OCI-LY1 (cell line): ENCODE results near the gene SIX2.

Experiments
- H2AFZ ChIP-seq: fragments of 200-600 bp; sonication (generic), shearing (Covaris generic); 2 replicates; pipeline ENCODE4 v1.6.0; 2014; ENCODE audit warnings: antibody characterized with exemption, mild to moderate bottlenecking, low read length
- H3F3A ChIP-seq: fragments of 200-600 bp; sonication (generic), shearing (Covaris generic); 2 replicates; pipeline ENCODE4 v1.6.0; 2014; ENCODE audit warnings: mild to moderate bottlenecking, antibody characterized with exemption, low read length, moderate library complexity; ENCODE audit not compliant: insufficient read depth
- H3K27ac ChIP-seq: fragments of 200-600 bp; sonication (generic); 2 replicates; pipeline ENCODE4 v1.5.1; 2014; ENCODE audit warnings: low read length, mixed run types, mild to moderate bottlenecking, low read depth; ENCODE audit not compliant: poor library complexity, severe bottlenecking
- H3K27me3 ChIP-seq: fragments of 200-600 bp; sonication (generic); 2 replicates; pipeline ENCODE4 v1.6.0; 2014; ENCODE audit warnings: antibody characterized with exemption, mild to moderate bottlenecking, low read length, moderate library complexity; ENCODE audit not compliant: insufficient read depth
- H3K36me3 ChIP-seq: fragments of 200-600 bp; sonication (generic); 2 replicates; pipeline ENCODE4 v1.6.1; 2014; ENCODE audit warnings: mild to moderate bottlenecking, antibody characterized with exemption, low read length, moderate library complexity, mixed read lengths; ENCODE audit not compliant: insufficient read depth
- H3K4me1 ChIP-seq: fragments of 200-600 bp; sonication (generic); 2 replicates; pipeline ENCODE4 v1.5.1; 2014; ENCODE audit warnings: mild to moderate bottlenecking, low read length, moderate library complexity; ENCODE audit not compliant: insufficient read depth, severe bottlenecking
- H3K4me2 ChIP-seq: fragments of 200-600 bp; sonication (generic), shearing (Covaris generic); 2 replicates; pipeline ENCODE4 v1.6.1; 2014; ENCODE audit warnings: low read length
- H3K4me3 ChIP-seq: fragments of 200-600 bp; sonication (generic); 2 replicates; pipeline ENCODE4 v1.5.1; 2014; ENCODE audit warnings: low read length, low read depth, mild to moderate bottlenecking, mixed read lengths; ENCODE audit not compliant: poor library complexity, severe bottlenecking
- H3K79me2 ChIP-seq: fragments of 200-600 bp; shearing (Covaris generic); 2 replicates; pipeline ENCODE4 v1.6.1; 2016; ENCODE audit warnings: mixed run types, low read length, mixed read lengths; ENCODE audit not compliant: insufficient read depth
- H3K9ac ChIP-seq: fragments of 200-600 bp; sonication (generic), shearing (Covaris generic); 2 replicates; pipeline ENCODE4 v1.6.1; 2014; ENCODE audit warnings: mild to moderate bottlenecking, low read length, mixed read lengths
- H3K9me2 ChIP-seq: fragments of 200-600 bp; sonication (generic), shearing (Covaris generic); 2 replicates; pipeline ENCODE4 v1.6.1; 2014; ENCODE audit warnings: low read depth, mild to moderate bottlenecking, low read length, mixed read lengths
- H3K9me3 ChIP-seq: fragments of 200-600 bp; shearing (Covaris generic); 2 replicates; pipeline ENCODE4 v1.6.1; 2014; ENCODE audit warnings: low read length, mixed read lengths
- H4K20me1 ChIP-seq: fragments of 200-600 bp; sonication (generic), shearing (Covaris generic); 2 replicates; pipeline ENCODE4 v1.6.0; 2016; ENCODE audit warnings: mild to moderate bottlenecking, low read length; ENCODE audit not compliant: insufficient read depth
- CTCF ChIP-seq: fragments of 200-600 bp; sonication (generic), shearing (Covaris generic); IDR thresholded peaks from 2 replicates; pipeline ENCODE4 v1.5.1; 2017; ENCODE audit warnings: mild to moderate bottlenecking, antibody characterized with exemption, low read length, moderate library complexity, mixed read lengths
- EZH2 ChIP-seq: fragments of 200-600 bp; sonication (generic), shearing (Covaris generic); IDR thresholded peaks from 2 replicates; pipeline ENCODE4 v1.8.0; 2017; ENCODE audit warnings: borderline replicate concordance, mixed run types, mild to moderate bottlenecking, antibody characterized with exemption, low read length, moderate library complexity, mixed read lengths

SIX2 gene

GRCh38 chr2:45006041-45006941, 3.0 kb downstream of the SIX2 start:
- Histone ChIP-seq H3K27ac (no peak overlapping the region), H3F3A (no peaks in the 10 kb centered on the region), H3K9me2 (no peaks in the 10 kb centered on the region), H3K27me3 (0 out of 2 replicates have a peak, but pooled peaks cover 9% of the 10 kb centered on the region), H3K4me3 (no peak overlapping the region), H3K9me3 (no peaks in the 10 kb centered on the region), H2AFZ (no peak overlapping the region), H3K9ac (no peak overlapping the region), H3K79me2 (no peaks in the 10 kb centered on the region), H3K36me3 (no peaks in the 10 kb centered on the region), H4K20me1 (no peaks in the 10 kb centered on the region), H3K4me2 (no peak overlapping the region), H3K4me1 (no peaks in the 10 kb centered on the region)
- TF ChIP-seq EZH2 (no peak), CTCF (no peak)

DNA sequence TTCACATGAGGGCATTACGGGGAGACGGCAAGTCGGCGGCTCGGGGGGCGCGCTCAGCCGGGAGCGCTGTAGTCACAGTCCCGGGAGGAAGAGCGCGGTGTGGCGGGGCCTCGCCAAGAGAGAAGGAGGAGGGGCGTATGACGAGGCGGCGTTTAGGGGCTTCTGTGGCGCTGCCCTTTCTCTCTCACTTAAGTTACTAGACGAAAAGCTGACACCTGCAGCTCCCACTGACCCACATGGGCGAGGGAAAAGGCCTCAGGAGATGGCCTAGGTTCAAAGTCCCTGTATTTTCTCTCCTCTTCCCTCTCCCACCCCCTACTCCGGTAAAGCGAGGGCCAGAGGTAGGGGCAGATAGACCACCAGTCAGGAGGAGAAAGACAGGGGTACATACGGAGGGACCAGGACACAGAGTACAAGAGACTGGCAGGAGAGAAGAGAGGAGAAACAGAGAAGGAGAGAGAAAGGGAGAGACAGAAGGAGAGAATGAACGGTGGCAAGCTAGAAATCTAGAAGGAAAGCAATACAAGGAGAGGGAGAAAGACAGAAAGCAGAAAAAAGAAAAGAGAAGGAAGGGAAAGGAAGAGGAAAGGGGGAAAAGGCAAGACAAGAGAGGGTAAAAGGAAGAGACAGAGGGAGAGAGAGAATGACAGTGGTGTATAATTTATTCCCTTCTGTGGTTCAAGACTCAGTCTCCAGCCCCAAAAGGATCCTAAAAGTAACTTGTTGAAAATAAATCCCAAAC, 3.8 kb downstream of the SIX2 start:
- 0 out of 2 replicates have a peak, but pooled peaks cover 9% of the 10 kb centered on the region for H3K27me3 ChIP-seq
- no peak overlapping the region for H3K9ac ChIP-seq

More for the DNA sequence above, 3.8 kb downstream of the SIX2 start:
- H4K20me1 ChIP-seq: no peaks in the 10 kb centered on the region
- H3K4me1 ChIP-seq: no peaks in the 10 kb centered on the region
- no peaks in the 10 kb centered on the region for H3K79me2 ChIP-seq
- TF ChIP-seq EZH2: no peak
- TF ChIP-seq CTCF: no peak
- H3K4me2 ChIP-seq: no peak overlapping the region
- H3K27ac ChIP-seq: no peak overlapping the region
- no peak overlapping the region for H2AFZ ChIP-seq
- H3K9me3 ChIP-seq: no peaks in the 10 kb centered on the region
- H3K9me2 ChIP-seq: no peaks in the 10 kb centered on the region
- H3F3A ChIP-seq: no peaks in the 10 kb centered on the region
- H3K4me3 ChIP-seq: no peak overlapping the region
- H3K36me3 ChIP-seq: no peaks in the 10 kb centered on the region
